H9 (cell line): Measurements from ENCODE around the gene LRP1B. TPM values are rescaled to one million over a fixed set of nuclear protein-coding genes. Genes with fewer than 3 reads are reported as not detected.

ENCODE experiments used
- DNase-seq: peaks from one replicate; pipeline ENCODE4 v3.0.0-alpha.2; 2017
- H2AFZ ChIP-seq: one replicate; pipeline ENCODE4 v1.6.1; 2013; ENCODE audit warnings: mild to moderate bottlenecking, low read length, control low read depth, moderate library complexity
- H2AK5ac ChIP-seq: 2 replicates; pipeline ENCODE4 v1.6.1; 2013; ENCODE audit warnings: low read length, control low read depth, mixed read lengths; ENCODE audit not compliant: insufficient read length
- H2BK120ac ChIP-seq: one replicate; pipeline ENCODE4 v1.6.1; 2013; ENCODE audit warnings: low read depth, mild to moderate bottlenecking, low read length, control low read depth, inconsistent platforms; ENCODE audit not compliant: poor library complexity, severe bottlenecking
- H2BK12ac ChIP-seq: 2 replicates; pipeline ENCODE4 v1.6.1; 2013; ENCODE audit warnings: low read length, control low read depth, mixed read lengths, low read depth; ENCODE audit not compliant: insufficient read length
- H2BK15ac ChIP-seq: 2 replicates; pipeline ENCODE4 v1.6.1; 2013; ENCODE audit warnings: low read depth, low read length, control low read depth
- H2BK20ac ChIP-seq: one replicate; pipeline ENCODE4 v1.6.1; 2013; ENCODE audit warnings: low read depth, mild to moderate bottlenecking, low read length, control low read depth, inconsistent platforms; ENCODE audit not compliant: poor library complexity, severe bottlenecking
- H2BK5ac ChIP-seq: 2 replicates; pipeline ENCODE4 v1.6.1; 2013; ENCODE audit warnings: low read length, control low read depth, mixed read lengths; ENCODE audit not compliant: insufficient read length
- H3K14ac ChIP-seq: 2 replicates; pipeline ENCODE4 v1.6.1; 2013; ENCODE audit warnings: low read length, control low read depth; ENCODE audit not compliant: insufficient read depth
- H3K18ac ChIP-seq: 2 replicates; pipeline ENCODE4 v1.6.1; 2013; ENCODE audit warnings: low read depth, mild to moderate bottlenecking, mixed read lengths, low read length, control low read depth; ENCODE audit not compliant: insufficient read length
- H3K23ac ChIP-seq: 2 replicates; pipeline ENCODE4 v1.6.1; 2013; ENCODE audit warnings: low read length, control low read depth, mixed read lengths, low read depth; ENCODE audit not compliant: insufficient read length
- H3K23me2 ChIP-seq: 2 replicates; pipeline ENCODE4 v1.6.1; 2013; ENCODE audit warnings: low read depth, mild to moderate bottlenecking, mixed read lengths, low read length, control low read depth; ENCODE audit not compliant: insufficient read length, poor library complexity, severe bottlenecking
- H3K27ac ChIP-seq: 2 replicates; pipeline ENCODE4 v1.5.1; 2013; ENCODE audit warnings: low read length, control low read depth, mixed read lengths, low read depth; ENCODE audit not compliant: insufficient read length
- H3K27me3 ChIP-seq: 2 replicates; pipeline ENCODE4 v1.6.1; 2013; ENCODE audit warnings: low read length, control low read depth, inconsistent platforms; ENCODE audit not compliant: insufficient read depth
- H3K4ac ChIP-seq: 2 replicates; pipeline ENCODE4 v1.6.1; 2013; ENCODE audit warnings: low read depth, mild to moderate bottlenecking, control low read depth, inconsistent platforms, low read length, moderate library complexity
- H3K4me1 ChIP-seq: 2 replicates; pipeline ENCODE4 v1.6.1; 2013; ENCODE audit warnings: low read length, control low read depth, inconsistent platforms; ENCODE audit not compliant: insufficient read depth
- H3K4me2 ChIP-seq: 2 replicates; pipeline ENCODE4 v1.6.1; 2013; ENCODE audit warnings: low read length, control low read depth, mixed read lengths; ENCODE audit not compliant: insufficient read length, insufficient read depth
- H3K56ac ChIP-seq: 2 replicates; pipeline ENCODE4 v1.6.1; 2013; ENCODE audit warnings: low read depth, mild to moderate bottlenecking, mixed read lengths, low read length, control low read depth; ENCODE audit not compliant: insufficient read length
- H3K79me1 ChIP-seq: 2 replicates; pipeline ENCODE4 v1.6.1; 2013; ENCODE audit warnings: low read depth, mild to moderate bottlenecking, moderate library complexity, low read length, control low read depth, inconsistent platforms; ENCODE audit not compliant: insufficient read depth, poor library complexity, severe bottlenecking
- H3K79me2 ChIP-seq: 2 replicates; pipeline ENCODE4 v1.6.1; 2013; ENCODE audit warnings: low read length, control low read depth, inconsistent platforms; ENCODE audit not compliant: insufficient read depth
- H3K9ac ChIP-seq: 2 replicates; pipeline ENCODE4 v1.6.1; 2013; ENCODE audit warnings: low read length, control low read depth, mixed read lengths; ENCODE audit not compliant: insufficient read length; ENCODE audit errors: extremely low read depth
- H3K9me3 ChIP-seq: one replicate; pipeline ENCODE4 v1.6.1; 2013; ENCODE audit warnings: low read depth, low read length, inconsistent platforms; ENCODE audit not compliant: control insufficient read depth
- H3T11ph ChIP-seq: one replicate; pipeline ENCODE4 v1.6.1; 2013; ENCODE audit warnings: mild to moderate bottlenecking, low read length, control low read depth, inconsistent platforms
- H4K20me1 ChIP-seq: one replicate; pipeline ENCODE4 v1.6.1; 2013; ENCODE audit not compliant: control insufficient read depth, insufficient read length, insufficient read depth
- H4K5ac ChIP-seq: 2 replicates; pipeline ENCODE4 v1.6.1; 2013; ENCODE audit warnings: low read depth, mild to moderate bottlenecking, mixed read lengths, low read length, control low read depth; ENCODE audit not compliant: insufficient read length
- H4K8ac ChIP-seq: replicated peaks from 2 replicates; pipeline ENCODE4 v1.6.1; 2013; ENCODE audit warnings: low read length, control low read depth, mixed read lengths, low read depth; ENCODE audit not compliant: insufficient read length
- H4K91ac ChIP-seq: 2 replicates; pipeline ENCODE4 v1.6.1; 2013; ENCODE audit warnings: low read depth, mild to moderate bottlenecking, moderate library complexity, mixed read lengths, low read length, control low read depth; ENCODE audit not compliant: insufficient read length
- H3K27ac Mint-ChIP-seq, 3 experiments: 2 replicates in 2 of 3; 3 replicates in 1 of 3; pipeline ENCODE4 v1.8.0; 2020 to 2021; ENCODE audit warnings: mixed read lengths in 3 of 3, mild to moderate bottlenecking in 1 of 3, moderate library complexity in 1 of 3
- H3K27me3 Mint-ChIP-seq: 2 replicates; pipeline ENCODE4 v1.8.0; 2021; ENCODE audit warnings: low read depth, mild to moderate bottlenecking, moderate library complexity, mixed read lengths
- H3K36me3 Mint-ChIP-seq, 3 experiments: 2 replicates in 2 of 3; 3 replicates in 1 of 3; pipeline ENCODE4 v1.8.0; 2020 to 2021; ENCODE audit warnings: low read depth in 3 of 3, mixed read lengths in 3 of 3; ENCODE audit not compliant: insufficient read depth in 1 of 3
- H3K4me1 Mint-ChIP-seq, 2 experiments: 2 replicates each; pipeline ENCODE4 v1.8.0; 2020; ENCODE audit warnings: mixed read lengths in 2 of 2
- H3K4me3 Mint-ChIP-seq, 2 experiments: 2 replicates in 1 of 2; 3 replicates in 1 of 2; pipeline ENCODE4 v1.8.0; 2020 to 2021; ENCODE audit warnings: mild to moderate bottlenecking in 2 of 2, mixed read lengths in 2 of 2, moderate library complexity in 1 of 2
- H3K9me3 Mint-ChIP-seq, 2 experiments: 2 replicates in 1 of 2; 3 replicates in 1 of 2; pipeline ENCODE4 v1.8.0; 2020; ENCODE audit warnings: mild to moderate bottlenecking in 2 of 2, mixed read lengths in 2 of 2, moderate library complexity in 1 of 2
- CTCF ChIP-seq: fragments of 200-600 bp; sonication (generic); conservative IDR thresholded peaks from 3 replicates; pipeline ENCODE4 v1.8.0; 2021; ENCODE audit warnings: antibody characterized with exemption, mild to moderate bottlenecking
- WGBS: extraction: QIAGEN DNeasy Blood & Tissue Kit; methylation state at CpG from one replicate; pipeline ENCODE4 v1.1.7; 2013; ENCODE audit warnings: missing lambda C conversion rate, low lambda C conversion rate, mixed read lengths; ENCODE audit not compliant: insufficient read length; ENCODE audit errors: extremely low coverage; 5-methylcytosine and 5-hydroxymethylcytosine counted together
- total RNA-seq: library from RNA; stranded (reverse); gene quantifications from 2 replicates; pipeline ENCODE4 v1.2.1, GENCODE V29; 2021

LRP1B gene
- total RNA-seq, 1 experiment from 2014 or later: not detected

DNA sequence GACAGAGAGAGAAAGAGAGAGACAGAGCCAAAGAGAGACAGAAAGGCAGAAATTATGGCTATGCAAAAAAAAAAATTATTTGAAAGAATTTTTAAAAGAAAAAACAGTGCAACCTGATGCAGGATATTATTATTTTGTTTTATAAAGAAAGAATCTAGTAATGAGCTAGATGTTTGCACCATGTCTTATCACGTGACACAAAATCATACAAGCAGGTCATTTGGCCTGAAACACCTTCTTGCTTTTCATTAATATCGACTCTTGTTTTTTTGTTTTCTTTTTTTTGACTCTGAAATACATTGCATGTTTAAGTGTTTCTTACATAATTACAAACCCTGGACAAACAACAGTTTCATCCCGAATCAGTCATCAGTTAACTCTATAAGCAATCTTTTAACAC, 606.0 kb downstream of the LRP1B start:
- H3K56ac ChIP-seq: no peak overlapping the region
- H4K91ac ChIP-seq: no peak overlapping the region
- Mint-ChIP-seq H3K27ac (no peak overlapping the region), H3K36me3 (no peaks in the 10 kb centered on the region), H3K27me3 (no peaks in the 10 kb centered on the region), H3K4me3 (no peak overlapping the region), H3K9me3 (no peaks in the 10 kb centered on the region), H3K4me1 (peaks cover 0 to 7% of the 10 kb centered on the region in 2 experiments; a peak in 2 of 4 replicates)
- H3T11ph ChIP-seq: no peak overlapping the region
- no peak overlapping the region for H4K5ac ChIP-seq
- no peaks in the 10 kb centered on the region for H4K20me1 ChIP-seq
- H3K79me1 ChIP-seq: no peaks in the 10 kb centered on the region
- peaks cover 2% of the 10 kb centered on the region; the same call in 1 of the 2 replicates for H3K4me1 ChIP-seq
- no peak overlapping the region for H2BK12ac ChIP-seq
- no peak overlapping the region for H2BK20ac ChIP-seq
- H3K9ac ChIP-seq: no peak overlapping the region
- H3K4me2 ChIP-seq: no peak overlapping the region
- H3K18ac ChIP-seq: no peak overlapping the region
- no peak overlapping the region for H2BK120ac ChIP-seq
- no peak overlapping the region for H3K4ac ChIP-seq
- no peak for DNase-seq
- no peak for TF ChIP-seq CTCF
- H3K14ac ChIP-seq: no peak overlapping the region
- no peak overlapping the region for H2BK15ac ChIP-seq
- H3K79me2 ChIP-seq: no peaks in the 10 kb centered on the region
- H3K23ac ChIP-seq: no peak overlapping the region
- H3K27me3 ChIP-seq: no peaks in the 10 kb centered on the region
- no peak overlapping the region for H2AK5ac ChIP-seq
- no peak overlapping the region for H4K8ac ChIP-seq
- no peak overlapping the region for H3K27ac ChIP-seq
- no peak overlapping the region for H2AFZ ChIP-seq
- no peaks in the 10 kb centered on the region for H3K9me3 ChIP-seq
- no peak overlapping the region for H2BK5ac ChIP-seq
- no CpG with 5 or more reads among the region's 3 CpGs for WGBS
- H3K23me2 ChIP-seq: no peaks in the 10 kb centered on the region
